Osteocyte (in vitro differentiated cells): ENCODE measurements around the gene NAA20. TPM values are rescaled to one million over a fixed set of nuclear protein-coding genes. Genes with fewer than 3 reads are reported as not detected.
A peak's percentile ranks its signal among the peaks of the same experiment; 100 is the strongest.

ENCODE experiments used
- DNase-seq: peaks from one replicate; pipeline ENCODE4 v3.0.0; 2021; ENCODE audit warnings: mixed read lengths; ENCODE audit not compliant: unreplicated experiment; ENCODE audit errors: extremely low spot score
- H3K27ac Mint-ChIP-seq: one replicate; pipeline ENCODE4 v1.8.0; 2021; ENCODE audit warnings: mild to moderate bottlenecking, mixed read lengths; ENCODE audit not compliant: unreplicated experiment
- H3K27me3 Mint-ChIP-seq: one replicate; pipeline ENCODE4 v1.8.0; 2021; ENCODE audit warnings: mixed read lengths; ENCODE audit not compliant: unreplicated experiment
- H3K36me3 Mint-ChIP-seq: one replicate; pipeline ENCODE4 v1.8.0; 2021; ENCODE audit warnings: mixed read lengths; ENCODE audit not compliant: unreplicated experiment
- H3K4me1 Mint-ChIP-seq: one replicate; pipeline ENCODE4 v1.8.0; 2021; ENCODE audit warnings: mixed read lengths; ENCODE audit not compliant: unreplicated experiment
- H3K4me3 Mint-ChIP-seq: one replicate; pipeline ENCODE4 v1.8.0; 2021; ENCODE audit warnings: mild to moderate bottlenecking, moderate library complexity, mixed read lengths; ENCODE audit not compliant: unreplicated experiment
- H3K9me3 Mint-ChIP-seq: one replicate; pipeline ENCODE4 v1.8.0; 2021; ENCODE audit warnings: mixed read lengths; ENCODE audit not compliant: unreplicated experiment
- CTCF ChIP-seq: fragments of 200-600 bp; sonication (generic); IDR thresholded peaks from 2 replicates; pipeline ENCODE4 v1.5.0; 2021; ENCODE audit warnings: antibody characterized with exemption, mild to moderate bottlenecking, moderate library complexity
- total RNA-seq: library from RNA; stranded (reverse); gene quantifications from 2 replicates; pipeline ENCODE4 v1.2.1, GENCODE V29; 2021

Gene NAA20
- total RNA-seq, 1 donor from 2014 or later = 49.6 TPM

DNA sequence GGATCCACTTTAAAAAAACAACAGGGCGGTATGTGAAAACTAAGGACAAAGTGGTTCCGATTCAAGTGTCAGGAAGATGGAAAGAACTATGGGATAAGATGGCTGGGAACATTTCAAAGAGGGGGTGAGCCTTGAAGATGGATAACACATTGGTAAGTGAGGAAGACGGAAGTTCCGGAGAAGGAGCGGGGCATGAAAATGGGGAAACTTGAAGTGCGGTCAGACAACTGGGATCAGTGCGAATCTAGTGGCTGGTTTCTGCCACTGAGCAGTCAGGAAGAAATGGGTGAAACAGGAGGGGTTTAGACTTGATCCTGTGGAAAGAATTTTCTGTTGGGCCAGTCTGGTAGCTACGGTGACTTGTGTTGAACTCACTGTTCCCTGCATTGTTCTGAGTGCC, 1.2 kb downstream of the NAA20 start:
- H3K9me3 Mint-ChIP-seq = no peaks in the 10 kb centered on the region
- peak overlapping the region; percentile 68 for H3K27ac Mint-ChIP-seq
- no peak for DNase-seq
- H3K4me3 Mint-ChIP-seq = peak overlapping the region; percentile 87
- H3K4me1 Mint-ChIP-seq = peaks cover 42% of the 10 kb centered on the region
- H3K27me3 Mint-ChIP-seq = no peaks in the 10 kb centered on the region
- no peak for TF ChIP-seq CTCF
- H3K36me3 Mint-ChIP-seq = peaks cover 14% of the 10 kb centered on the region

DNA sequence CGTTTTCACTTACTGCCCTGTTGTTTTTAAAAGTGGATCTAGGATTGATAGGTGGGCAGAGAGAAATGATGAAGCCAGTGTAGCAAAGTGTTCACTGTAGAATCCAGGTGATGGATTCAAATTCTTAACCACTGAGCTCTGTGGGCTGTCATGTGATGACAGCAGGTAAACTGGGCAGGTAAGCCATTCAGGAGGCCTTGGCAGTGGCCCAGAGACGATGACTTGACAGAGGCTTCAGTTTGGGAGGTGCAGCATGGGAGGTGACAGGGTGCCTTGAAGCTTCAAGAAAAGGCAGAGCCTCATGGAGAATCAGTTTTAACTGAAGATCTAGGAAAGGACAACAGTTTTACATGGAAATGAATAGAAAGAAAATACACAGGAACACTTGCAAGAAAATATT, 2.0 kb downstream of the NAA20 start:
- Mint-ChIP-seq H3K27me3 (no peaks in the 10 kb centered on the region), H3K27ac (no peak overlapping the region), H3K36me3 (peaks cover 14% of the 10 kb centered on the region), H3K4me1 (peaks cover 42% of the 10 kb centered on the region), H3K4me3 (peak overlapping the region; percentile 87), H3K9me3 (no peaks in the 10 kb centered on the region)
- no peak for DNase-seq
- no peak for TF ChIP-seq CTCF

DNA sequence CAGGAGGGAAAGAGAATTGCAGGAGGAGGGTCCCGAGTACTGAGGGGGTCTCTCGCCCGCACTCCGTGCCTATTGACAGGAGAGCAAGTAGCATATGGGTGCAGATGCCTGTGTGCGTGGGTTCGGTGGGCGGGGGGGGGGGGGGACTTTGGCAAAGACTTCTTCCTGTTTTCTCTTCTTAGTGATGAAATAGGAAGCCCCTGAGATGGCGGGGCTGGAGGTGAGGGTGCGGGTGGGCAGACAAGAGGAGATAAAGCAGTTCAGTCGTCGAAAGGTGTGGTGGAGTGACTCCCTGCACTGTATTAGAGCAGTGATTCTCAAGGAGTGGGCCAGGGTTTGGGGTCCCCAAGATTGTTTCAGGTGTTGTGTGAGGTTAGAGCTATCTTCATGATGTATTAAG, 3.7 kb downstream of the NAA20 start:
- Mint-ChIP-seq H3K4me3 (no peak overlapping the region), H3K27ac (no peak overlapping the region), H3K27me3 (no peaks in the 10 kb centered on the region), H3K4me1 (peaks cover 42% of the 10 kb centered on the region), H3K36me3 (peaks cover 14% of the 10 kb centered on the region), H3K9me3 (no peaks in the 10 kb centered on the region)
- no peak for DNase-seq
- TF ChIP-seq CTCF = no peak

- Mint-ChIP-seq H3K27me3 (no peaks in the 10 kb centered on the region), H3K4me3 (no peak overlapping the region), H3K4me1 (peaks cover 40% of the 10 kb centered on the region), H3K36me3 (peaks cover 17% of the 10 kb centered on the region), H3K9me3 (no peaks in the 10 kb centered on the region), H3K27ac (peak overlapping the region; percentile 20)
- no peak for DNase-seq
- no peak for TF ChIP-seq CTCF
Measured at GRCh38 chr20:20021835-20022234, 4.7 kb downstream of the NAA20 start.

- Mint-ChIP-seq H3K9me3 (no peaks in the 10 kb centered on the region), H3K36me3 (peaks cover 19% of the 10 kb centered on the region), H3K4me3 (no peak overlapping the region), H3K27me3 (no peaks in the 10 kb centered on the region), H3K27ac (peak overlapping the region; percentile 57), H3K4me1 (peaks cover 36% of the 10 kb centered on the region)
- no peak for TF ChIP-seq CTCF
- DNase-seq = no peak
Measured at GRCh38 chr20:20022498-20022897, 5.3 kb downstream of the NAA20 start.
